Heart right ventricle (tissue), 16 donors: Measurements from ENCODE around the gene ZNF277. TPM values are rescaled to one million over a fixed set of nuclear protein-coding genes. Genes with fewer than 3 reads are reported as not detected.

Experiments
- ATAC-seq, 8 donors: fragments of 200-7000 bp; cut with Tn5 transposase; one replicate each; pipeline ENCODE4 v1.9.1; 2020; ENCODE audit warnings: mild to moderate bottlenecking in 8 of 8, moderate library complexity in 8 of 8, moderate number of reproducible peaks in 1 of 8
- DNase-seq, 2 donors: peaks; one replicate each; pipeline ENCODE4 v3.0.0-alpha.2; 2020
- H3K27ac ChIP-seq, 10 donors: fragments of 200-600 bp; sonication (generic) in 2 of 10; one replicate each; pipeline versions ENCODE4 v1.5.0 to v1.8.0; 2020 to 2022; ENCODE audit warnings: mild to moderate bottlenecking in 3 of 10
- H3K27me3 ChIP-seq, 7 donors: fragments of 200-600 bp; one replicate each; pipeline ENCODE4 v1.8.0; 2021 to 2022; ENCODE audit warnings: mild to moderate bottlenecking in 2 of 7
- H3K36me3 ChIP-seq, 9 donors: fragments of 200-600 bp; sonication (generic) in 1 of 9; one replicate each; pipeline versions ENCODE4 v1.5.0 to v1.8.0; 2020 to 2022; ENCODE audit warnings: mild to moderate bottlenecking in 2 of 9
- H3K4me1 ChIP-seq, 9 donors: fragments of 200-600 bp; sonication (generic) in 1 of 9; one replicate each; pipeline versions ENCODE4 v1.5.0 to v1.8.0; 2020 to 2022; ENCODE audit warnings: mild to moderate bottlenecking in 4 of 9
- H3K4me3 ChIP-seq, 10 donors: fragments of 200-600 bp; sonication (generic) in 2 of 10; one replicate each; pipeline versions ENCODE4 v1.5.0 to v1.8.0; 2020 to 2022; ENCODE audit warnings: mild to moderate bottlenecking in 7 of 10, moderate library complexity in 2 of 10
- H3K9me3 ChIP-seq, 11 donors: fragments of 200-600 bp in 10 of 11; sonication (generic) in 2 of 11; one replicate each; pipeline versions ENCODE4 v1.5.0 to v1.8.0; 2013 to 2022; ENCODE audit warnings: mild to moderate bottlenecking in 2 of 11, control low read depth in 1 of 11, moderate library complexity in 1 of 11
- CTCF ChIP-seq, 9 donors: fragments of 200-600 bp; sonication (generic) in 2 of 9; IDR thresholded peaks; one replicate each; pipeline versions ENCODE4 v1.5.0 to v1.8.0; 2021 to 2022; ENCODE audit warnings: antibody characterized with exemption in 9 of 9, mild to moderate bottlenecking in 5 of 9, moderate library complexity in 1 of 9
- WGBS, 2 donors: extraction: QIAGEN DNeasy Blood & Tissue Kit; methylation state at CpG; one replicate each; pipeline ENCODE4 v1.1.7; 2013; ENCODE audit warnings: inconsistent platforms in 1 of 2; 5-methylcytosine and 5-hydroxymethylcytosine counted together
- intact Hi-C, 10 donors: fragments of 100-400 bp; cut with DNase I; formaldehyde crosslinking; loops; one replicate each; pipeline versions ENCODE4 v1.11.1 to v1.14.2; 2022
- polyA plus RNA-seq, 2 donors: library from polyadenylated mRNA; stranded (reverse); fragments of 200-250 nt; gene quantifications; one replicate each; pipeline ENCODE4 v1.2.3, GENCODE V29; 2013
- total RNA-seq, 10 donors: library from RNA; stranded (reverse); fragmentation: NEBNext Ultra II Directional in 3 of 10; extraction: Animal tissue kit (Norgen Biotek cat#: 25700) in 3 of 10; gene quantifications; one replicate each; pipeline versions ENCODE4 v1.2.1 to v1.2.4, GENCODE V29; 2021 to 2023
- donor health status: Arrhythmogenic right ventricular cardiomyopathy.
- donor health status: ischemic (EF 13 %, LVEDD 7.1; RV severe dilation, severe dysfunction).
- donor health status: healthy with polysubstance abuse.
- donor health status: DM: no; HTN: yes; CAD: no.
- donor health status: DM: no; HTN: no; CAD: no.
- donor health status: ischemic (EF 25% LVEDD 6.9; RV normal size, moderate dysfunction).
- donor health status: ischemic (EF 25% LVEDD 5.7; RV mildly dilated, moderate dysfunction).
- donor health status: healthy.
- donor health status: DM: yes; HTN: yes; CAD: no.
- donor health status: Ischemic cardiomyopathy.
- donor health status: ischemic (EF 35%, LVEDD 5.7; RV mildly dilated, moderate dysfunction).
- donor health status: nonischemic (EF 11% LVEDD 7.7; RV severe dilation, severe dysfunction).
- donor health status: DM: yes; HTN: yes; CAD: no.
- donor health status: PGD.
- donor health status: ischemic (EF 29% LVEDD 5.4; RV normal size, mild dysfunction).
- donor health status: nonischemic (EF 23%, LVEDD 6.1; RV moderate dilation, normal function).

ZNF277 gene
- total and polyA plus RNA-seq, 12 donors, result 7.7 to 25.7 (median 17.4) TPM

DNA sequence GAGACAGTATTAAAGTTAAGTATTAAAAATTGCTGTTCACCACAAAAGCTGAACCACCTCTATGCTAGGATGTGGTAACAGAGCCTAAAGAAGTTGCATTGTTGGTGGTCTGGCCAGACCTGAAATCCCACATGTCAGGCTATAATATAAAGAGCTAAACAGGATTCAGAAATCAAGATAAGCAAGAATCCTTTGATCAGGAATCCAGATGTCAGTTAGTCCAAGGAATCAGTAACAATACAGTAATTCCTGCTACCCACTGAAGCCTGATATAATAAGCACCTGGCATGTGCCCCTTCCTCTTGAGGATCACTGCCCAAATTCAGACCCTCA, 48.9 kb downstream of the ZNF277 start:
- intact Hi-C loops, result no loop called here
- Histone ChIP-seq H3K4me1 (peaks cover 0 to 6% (median 0%) of the 10 kb centered on the region in 9 donors), H3K9me3 (no peaks in the 10 kb centered on the region), H3K4me3 (no peak overlapping the region), H3K36me3 (no peaks in the 10 kb centered on the region), H3K27me3 (no peaks in the 10 kb centered on the region), H3K27ac (no peak overlapping the region)
- no peak for TF ChIP-seq CTCF (IDR thresholded peaks at IDR 0.05)
- no peak for DNase-seq
- ATAC-seq, result no peak

- no peak for DNase-seq
- no peak for TF ChIP-seq CTCF (IDR thresholded peaks at IDR 0.05)
- intact Hi-C loops, result no loop called here
- Histone ChIP-seq H3K27ac (no peak overlapping the region), H3K36me3 (no peaks in the 10 kb centered on the region), H3K9me3 (no peaks in the 10 kb centered on the region), H3K27me3 (no peaks in the 10 kb centered on the region), H3K4me3 (no peak overlapping the region), H3K4me1 (peaks cover 0 to 6% (median 0%) of the 10 kb centered on the region in 9 donors)
- no peak for ATAC-seq
- 96 to 97% methylated on average over 2 of the region's 2 CpGs for WGBS, 2 donors
These were observed 50.6 kb downstream of the ZNF277 start for GRCh38 chr7:112257073-112257472.

GRCh38 chr7:112260911-112261310, 54.4 kb downstream of the ZNF277 start:
- no peaks in the 10 kb centered on the region for H3K36me3 ChIP-seq
- peaks cover 0 to 17% (median 9%) of the 10 kb centered on the region in 9 donors for H3K4me1 ChIP-seq
- no peaks in the 10 kb centered on the region for H3K9me3 ChIP-seq
- no peak for TF ChIP-seq CTCF (IDR thresholded peaks at IDR 0.05)
- H3K4me3 ChIP-seq, result no peak overlapping the region
- no peak for DNase-seq
- H3K27ac ChIP-seq, result no peak overlapping the region
- no peak for ATAC-seq
- 92 to 95% methylated on average over 2 of the region's 2 CpGs for WGBS, 2 donors
- H3K27me3 ChIP-seq, result no peaks in the 10 kb centered on the region
- intact Hi-C loops, result no loop called here

- H3K4me1 ChIP-seq, result peaks cover 0 to 28% (median 15%) of the 10 kb centered on the region in 9 donors
- no peaks in the 10 kb centered on the region for H3K27me3 ChIP-seq
- H3K4me3 ChIP-seq, result no peak overlapping the region
- DNase-seq (no peak), ATAC-seq (no peak)
- H3K36me3 ChIP-seq, result no peaks in the 10 kb centered on the region
- no peak overlapping the region for H3K27ac ChIP-seq
- WGBS, 2 donors, result 86 to 90% methylated on average over 3 of the region's 3 CpGs
- intact Hi-C loops, result no loop called here
- TF ChIP-seq CTCF (IDR thresholded peaks at IDR 0.05), result no peak
- H3K9me3 ChIP-seq, result no peaks in the 10 kb centered on the region
These were observed 55.5 kb downstream of the ZNF277 start for GRCh38 chr7:112262036-112262435.
